ENCODE results near the gene OR4E2. TPM values are rescaled to one million over a fixed set of nuclear protein-coding genes. Genes with fewer than 3 reads are reported as not detected.
"Not testable (repeated sequence)": the region's sequence is repeated elsewhere in the genome, so short reads cannot be mapped to it uniquely, and the experiment has no call there.

The OR4E2 gene
- total RNA-seq, 1 experiment from 2014 or later: not detected

GRCh38 chr14:21686468-21686867 lies 32.8 kb downstream of the OR4E2 start:
- no peak overlapping the region for H3K27ac ChIP-seq
- ChIA-PET CTCF (interaction anchor here (0.5 kb wide), 1 partner anchor 350 kb away, joined by 3 read pairs; no protein-coding TSS in a partner anchor), POLR2A (ENCODE audit: unreplicated experiment) (no interaction called here)
- H3K9me3 ChIP-seq (ENCODE audit: insufficient read depth, low read depth): no peaks in the 10 kb centered on the region
- no peak overlapping the region for H3K4me3 ChIP-seq
- no TSS peak for BruUV-seq (replicated peaks)
- no peak for TF ChIP-seq EZH2 (IDR thresholded peaks at IDR 0.05; ENCODE audit: low read depth)
- no peak for TF ChIP-seq CTCF (conservative IDR thresholded peaks at IDR 0.05)
- intact Hi-C loops (cut with micrococcal nuclease; ENCODE audit: unreplicated experiment): no loop called here
- no peaks in the 10 kb centered on the region for H3K4me1 ChIP-seq (replicated peaks; ENCODE audit: insufficient read depth)
- H2AFZ ChIP-seq: no peak overlapping the region
- H4K20me1 ChIP-seq (ENCODE audit: insufficient read depth): no peaks in the 10 kb centered on the region
- H3K27me3 ChIP-seq (ENCODE audit: insufficient read depth, low read depth): no peaks in the 10 kb centered on the region
- H3F3A ChIP-seq (ENCODE audit: insufficient read depth, low read depth): no peaks in the 10 kb centered on the region
- H3K4me2 ChIP-seq: no peak overlapping the region
- H3K9me2 ChIP-seq (ENCODE audit: insufficient read depth): no peaks in the 10 kb centered on the region; the same call in 1 of the 2 replicates
- DNase-seq: no peak
- H3K79me2 ChIP-seq (ENCODE audit: low read depth): no peaks in the 10 kb centered on the region
- no peaks in the 10 kb centered on the region for H3K36me3 ChIP-seq (ENCODE audit: low read depth)

- no peak overlapping the region for H2AFZ ChIP-seq
- H3K4me3 ChIP-seq: no peak overlapping the region
- H3K27ac ChIP-seq: no peak overlapping the region
- no TSS peak for BruUV-seq (replicated peaks)
- H3K36me3 ChIP-seq (ENCODE audit: low read depth): no peaks in the 10 kb centered on the region
- no peaks in the 10 kb centered on the region for H3K27me3 ChIP-seq (ENCODE audit: insufficient read depth, low read depth)
- H3K4me2 ChIP-seq: no peak overlapping the region
- no peaks in the 10 kb centered on the region for H3F3A ChIP-seq (ENCODE audit: insufficient read depth, low read depth)
- POLR2A ChIA-PET (ENCODE audit: unreplicated experiment): no interaction called here
- H3K79me2 ChIP-seq (ENCODE audit: low read depth): no peaks in the 10 kb centered on the region
- TF ChIP-seq EZH2 (IDR thresholded peaks at IDR 0.05; ENCODE audit: low read depth) (no peak), CTCF (conservative IDR thresholded peaks at IDR 0.05) (no peak)
- H3K4me1 ChIP-seq (replicated peaks; ENCODE audit: insufficient read depth): no peaks in the 10 kb centered on the region
- DNase-seq: no peak
- intact Hi-C loops (cut with micrococcal nuclease; ENCODE audit: unreplicated experiment): no loop called here
- no peaks in the 10 kb centered on the region for H4K20me1 ChIP-seq (ENCODE audit: insufficient read depth)
- CTCF ChIA-PET: no interaction called here
- no peaks in the 10 kb centered on the region for H3K9me2 ChIP-seq (ENCODE audit: insufficient read depth)
- no peaks in the 10 kb centered on the region for H3K9me3 ChIP-seq (ENCODE audit: insufficient read depth, low read depth)
Measured at GRCh38 chr14:21694425-21694824, 40.8 kb downstream of the OR4E2 start.

DNA sequence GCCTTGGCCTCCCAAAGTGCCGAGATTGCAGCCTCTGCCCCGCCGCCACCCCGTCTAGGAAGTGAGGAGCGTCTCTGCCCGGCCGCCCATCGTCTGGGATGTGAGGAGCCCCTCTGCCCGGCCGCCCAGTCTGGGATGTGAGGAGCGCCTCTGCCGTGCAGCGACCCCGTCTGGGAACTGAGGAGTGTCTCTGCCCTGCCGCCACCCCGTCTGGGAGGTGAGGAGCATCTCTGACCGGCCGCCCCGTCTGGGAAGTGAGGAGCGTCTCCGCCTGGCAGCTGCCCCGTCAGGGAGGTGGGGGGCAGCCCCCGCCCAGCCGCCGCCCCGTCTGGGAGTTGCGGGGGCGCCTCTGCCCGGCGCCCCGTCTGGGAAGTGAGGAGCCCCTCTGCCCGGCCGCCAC lies 44.0 kb downstream of the OR4E2 start:
- POLR2A ChIA-PET (ENCODE audit: unreplicated experiment); H3K4me3 ChIP-seq; H3K79me2 ChIP-seq (ENCODE audit: low read depth); H3K4me1 ChIP-seq (replicated peaks; ENCODE audit: insufficient read depth); BruUV-seq (replicated peaks); H2AFZ ChIP-seq; DNase-seq; H3K36me3 ChIP-seq (ENCODE audit: low read depth); H3K27ac ChIP-seq; H3K9me2 ChIP-seq (ENCODE audit: insufficient read depth); intact Hi-C loops (cut with micrococcal nuclease; ENCODE audit: unreplicated experiment); H3K9me3 ChIP-seq (ENCODE audit: insufficient read depth, low read depth); H3F3A ChIP-seq (ENCODE audit: insufficient read depth, low read depth); CTCF ChIA-PET; H3K4me2 ChIP-seq; H3K27me3 ChIP-seq (ENCODE audit: insufficient read depth, low read depth); H4K20me1 ChIP-seq (ENCODE audit: insufficient read depth): not testable (repeated sequence)

DNA sequence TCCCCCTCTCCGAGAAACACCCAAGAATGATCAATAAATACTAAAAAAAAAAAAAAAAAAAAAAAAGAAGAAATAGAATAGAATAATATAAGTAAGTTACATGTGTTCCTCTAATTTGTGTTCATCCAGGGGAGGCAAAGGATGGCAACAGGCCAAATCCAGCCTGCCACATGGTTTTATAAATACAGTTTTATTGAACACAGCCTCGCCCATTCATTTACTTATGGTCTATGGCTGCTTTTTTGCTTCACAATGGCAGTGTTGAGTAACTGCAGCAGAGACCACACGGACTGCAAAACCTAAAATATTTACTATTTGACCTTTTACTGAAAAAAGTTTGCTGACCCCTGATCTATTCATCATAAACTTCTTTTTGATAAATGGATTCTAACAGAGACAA lies 44.9 kb downstream of the OR4E2 start:
- CTCF ChIA-PET; H3F3A ChIP-seq (ENCODE audit: insufficient read depth, low read depth); H3K4me3 ChIP-seq; H3K27me3 ChIP-seq (ENCODE audit: insufficient read depth, low read depth); H4K20me1 ChIP-seq (ENCODE audit: insufficient read depth); DNase-seq; POLR2A ChIA-PET (ENCODE audit: unreplicated experiment); H3K9me3 ChIP-seq (ENCODE audit: insufficient read depth, low read depth); H2AFZ ChIP-seq; BruUV-seq (replicated peaks); H3K36me3 ChIP-seq (ENCODE audit: low read depth); H3K79me2 ChIP-seq (ENCODE audit: low read depth); H3K27ac ChIP-seq; intact Hi-C loops (cut with micrococcal nuclease; ENCODE audit: unreplicated experiment); H3K4me1 ChIP-seq (replicated peaks; ENCODE audit: insufficient read depth); H3K4me2 ChIP-seq; H3K9me2 ChIP-seq (ENCODE audit: insufficient read depth): not testable (repeated sequence)

All from PC-9 (cell line).